Measurements from ENCODE around the gene APLN. TPM values are rescaled to one million over a fixed set of nuclear protein-coding genes. Genes with fewer than 3 reads are reported as not detected.

The APLN gene
- total and polyA plus RNA-seq, 2 of the 13 experiments (the other 11 are each of a cell fraction or from before 2014, with no cell fraction given): 0.02 to 0.17 TPM

GRCh38 chrX:129653971-129654651 lies 645 bp downstream of the APLN start:
- Histone ChIP-seq H3K9me3 (ENCODE audit: low read length) (no peaks in the 10 kb centered on the region), H2AFZ (ENCODE audit: low read length) (no peak overlapping the region), H3K27me3 (ENCODE audit: control insufficient read depth in 1 of 2, insufficient read depth in 2 of 2, low read length in 2 of 2) (peaks cover 3 to 29% of the 10 kb centered on the region in 2 experiments; a peak in 4 of 5 replicates), H3K4me1 (ENCODE audit: insufficient read depth, low read length) (peaks cover 7% of the 10 kb centered on the region; the same call in 1 of the 2 replicates), H3K27ac (ENCODE audit: extremely low read length, insufficient read depth, low read length) (no peak overlapping the region), H3K36me3 (replicated peaks in 1 of 2; ENCODE audit: control insufficient read depth in 1 of 2, insufficient read depth in 2 of 2, low read length in 2 of 2) (no peaks in the 10 kb centered on the region), H4K20me1 (ENCODE audit: insufficient read depth, low read length) (no peaks in the 10 kb centered on the region), H3K4me2 (ENCODE audit: low read depth, low read length) (peak overlapping the region; percentile 74), H3K4me3 (replicated peaks in 1 of 3; ENCODE audit: insufficient read depth in 1 of 3, low read depth in 2 of 3, low read length in 3 of 3) (peak overlapping the region; percentile 40 to 61 (median 51); a peak in 4 of 6 replicates), H3K79me2 (ENCODE audit: insufficient read depth, low read length) (no peaks in the 10 kb centered on the region), H3K9ac (ENCODE audit: insufficient read depth, low read depth, low read length) (no peak overlapping the region)
- WGBS (ENCODE audit: low lambda C conversion rate): no CpG with 5 or more reads among the region's 57 CpGs
- FAIRE-seq (no peak), DNase-seq (ENCODE audit: low spot score) (no peak), ATAC-seq (peak; percentile 77)
- intact Hi-C loops (cut with micrococcal nuclease; ENCODE audit: unreplicated experiment): no loop called here
- CTCF ChIA-PET (ENCODE audit: low intra/inter-chr PET ratio, low total read pairs): no interaction called here
- POLR2A ChIA-PET: no interaction called here
- BruUV-seq (replicated peaks): no TSS peak
- in situ Hi-C loops (cut with HindIII; ENCODE audit: extremely low pct_ligation_motif_present, low pct_unique_long_range_greater_than_20kb): no loop called here
- TF ChIP-seq PLRG1 (conservative IDR thresholded peaks at IDR 0.05) (no peak), IKZF4 (CRISPR knock-in tag; IDR thresholded peaks at IDR 0.05; ENCODE audit: borderline replicate concordance, low read depth, not compliant biosample characterization) (no peak), MAX (IDR thresholded peaks at IDR 0.05) (peak; percentile 13; the same call in 1 of the 2 replicates), NCOA2 (CRISPR knock-in tag; IDR thresholded peaks at IDR 0.05) (no peak), ZNF75D (CRISPR knock-in tag; IDR thresholded peaks at IDR 0.05; ENCODE audit: borderline replicate concordance) (no peak), YEATS4 (CRISPR knock-in tag; IDR thresholded peaks at IDR 0.05; ENCODE audit: borderline replicate concordance) (no peak), MXI1 (IDR thresholded peaks at IDR 0.05; ENCODE audit: borderline replicate concordance, low read depth, low read length) (no peak), SRSF9 (IDR thresholded peaks at IDR 0.05; ENCODE audit: borderline replicate concordance, insufficient read depth, low read depth, low read length, poor library complexity, severe bottlenecking) (no peak), ZNF777 (CRISPR knock-in tag; IDR thresholded peaks at IDR 0.05) (0 out of 2 replicates have a peak, but pooled peaks have one; percentile 29), MZF1 (CRISPR knock-in tag; IDR thresholded peaks at IDR 0.05; ENCODE audit: borderline replicate concordance) (no peak), ZFYVE20 (CRISPR knock-in tag; IDR thresholded peaks at IDR 0.05; ENCODE audit: borderline replicate concordance, low read depth) (no peak), RXRB (CRISPR knock-in tag; IDR thresholded peaks at IDR 0.05; ENCODE audit: borderline replicate concordance) (no peak), MTF2 (CRISPR knock-in tag; IDR thresholded peaks at IDR 0.05; ENCODE audit: borderline replicate concordance) (0 out of 2 replicates have a peak, but pooled peaks have one; percentile 14), ZNF800 (CRISPR knock-in tag; IDR thresholded peaks at IDR 0.05) (peak; percentile 69; the same call in 1 of the 2 replicates), ZBTB10 (CRISPR knock-in tag; IDR thresholded peaks at IDR 0.05; ENCODE audit: borderline replicate concordance) (no peak)
